Activated naive CD4-positive, alpha-beta T cell treated with anti-CD3 and anti-CD28 coated beads, Interleukin-2, amount 50 U/mL, for 24 hours (primary cell): Measurements from ENCODE around the gene ZBTB7C.
A peak's percentile ranks its signal among the peaks of the same experiment; 100 is the strongest.

ENCODE experiments used
- H3K27ac Mint-ChIP-seq: one replicate; pipeline ENCODE4 v1.8.0; 2021; ENCODE audit warnings: mild to moderate bottlenecking, mixed read lengths
- H3K27me3 Mint-ChIP-seq: one replicate; pipeline ENCODE4 v1.8.0; 2021; ENCODE audit warnings: mixed read lengths
- H3K36me3 Mint-ChIP-seq: one replicate; pipeline ENCODE4 v1.8.0; 2021; ENCODE audit warnings: mixed read lengths
- H3K4me1 Mint-ChIP-seq: one replicate; pipeline ENCODE4 v1.8.0; 2021; ENCODE audit warnings: mixed read lengths
- H3K4me3 Mint-ChIP-seq: one replicate; pipeline ENCODE4 v1.8.0; 2021; ENCODE audit warnings: mild to moderate bottlenecking, mixed read lengths
- H3K9me3 Mint-ChIP-seq: one replicate; pipeline ENCODE4 v1.8.0; 2021; ENCODE audit warnings: mixed read lengths

The ZBTB7C gene

GRCh38 chr18:48191494-48191893 is 217.7 kb downstream of the ZBTB7C start:
- H3K36me3 Mint-ChIP-seq = no peaks in the 10 kb centered on the region
- no peaks in the 10 kb centered on the region for H3K9me3 Mint-ChIP-seq
- no peak overlapping the region for H3K4me3 Mint-ChIP-seq
- H3K27ac Mint-ChIP-seq = no peak overlapping the region
- peaks cover 2% of the 10 kb centered on the region for H3K27me3 Mint-ChIP-seq
- H3K4me1 Mint-ChIP-seq = no peaks in the 10 kb centered on the region

- H3K4me3 Mint-ChIP-seq = no peak overlapping the region
- H3K27me3 Mint-ChIP-seq = peaks cover 2% of the 10 kb centered on the region
- H3K4me1 Mint-ChIP-seq = no peaks in the 10 kb centered on the region
- H3K27ac Mint-ChIP-seq = no peak overlapping the region
- no peaks in the 10 kb centered on the region for H3K36me3 Mint-ChIP-seq
- no peaks in the 10 kb centered on the region for H3K9me3 Mint-ChIP-seq
Observed at GRCh38 chr18:48190994-48191393, 218.2 kb downstream of the ZBTB7C start.

- Mint-ChIP-seq H3K9me3 (no peaks in the 10 kb centered on the region), H3K27ac (no peak overlapping the region), H3K4me1 (no peaks in the 10 kb centered on the region), H3K36me3 (no peaks in the 10 kb centered on the region), H3K4me3 (no peak overlapping the region), H3K27me3 (peaks cover 4% of the 10 kb centered on the region)
Observed at GRCh38 chr18:48188609-48189008, 220.6 kb downstream of the ZBTB7C start.

GRCh38 chr18:48186861-48187260 is 222.3 kb downstream of the ZBTB7C start:
- Mint-ChIP-seq H3K36me3 (no peaks in the 10 kb centered on the region), H3K27ac (no peak overlapping the region), H3K27me3 (peaks cover 5% of the 10 kb centered on the region), H3K4me1 (no peaks in the 10 kb centered on the region), H3K9me3 (no peaks in the 10 kb centered on the region), H3K4me3 (no peak overlapping the region)

GRCh38 chr18:48186131-48186766 is 222.9 kb downstream of the ZBTB7C start:
- no peaks in the 10 kb centered on the region for H3K4me1 Mint-ChIP-seq
- no peaks in the 10 kb centered on the region for H3K9me3 Mint-ChIP-seq
- peaks cover 5% of the 10 kb centered on the region for H3K27me3 Mint-ChIP-seq
- H3K36me3 Mint-ChIP-seq = no peaks in the 10 kb centered on the region
- H3K27ac Mint-ChIP-seq = no peak overlapping the region
- H3K4me3 Mint-ChIP-seq = no peak overlapping the region

- no peak overlapping the region for H3K4me3 Mint-ChIP-seq
- H3K9me3 Mint-ChIP-seq = no peaks in the 10 kb centered on the region
- H3K27me3 Mint-ChIP-seq = peaks cover 8% of the 10 kb centered on the region
- H3K27ac Mint-ChIP-seq = no peak overlapping the region
- no peaks in the 10 kb centered on the region for H3K4me1 Mint-ChIP-seq
- H3K36me3 Mint-ChIP-seq = no peaks in the 10 kb centered on the region
Observed at GRCh38 chr18:48184118-48184517, 225.1 kb downstream of the ZBTB7C start.

GRCh38 chr18:48183613-48184012 is 225.6 kb downstream of the ZBTB7C start:
- H3K36me3 Mint-ChIP-seq = no peaks in the 10 kb centered on the region
- no peak overlapping the region for H3K27ac Mint-ChIP-seq
- H3K9me3 Mint-ChIP-seq = no peaks in the 10 kb centered on the region
- H3K27me3 Mint-ChIP-seq = peaks cover 8% of the 10 kb centered on the region
- H3K4me1 Mint-ChIP-seq = no peaks in the 10 kb centered on the region
- no peak overlapping the region for H3K4me3 Mint-ChIP-seq

GRCh38 chr18:48182779-48183178 is 226.4 kb downstream of the ZBTB7C start:
- Mint-ChIP-seq H3K4me3 (no peak overlapping the region), H3K4me1 (no peaks in the 10 kb centered on the region), H3K27me3 (peaks cover 8% of the 10 kb centered on the region), H3K9me3 (no peaks in the 10 kb centered on the region), H3K27ac (no peak overlapping the region), H3K36me3 (no peaks in the 10 kb centered on the region)

GRCh38 chr18:48181857-48182256 is 227.3 kb downstream of the ZBTB7C start:
- Mint-ChIP-seq H3K4me1 (no peaks in the 10 kb centered on the region), H3K27ac (no peak overlapping the region), H3K4me3 (no peak overlapping the region), H3K9me3 (no peaks in the 10 kb centered on the region), H3K36me3 (no peaks in the 10 kb centered on the region), H3K27me3 (peaks cover 8% of the 10 kb centered on the region)

- H3K27me3 Mint-ChIP-seq = peaks cover 8% of the 10 kb centered on the region
- H3K9me3 Mint-ChIP-seq = no peaks in the 10 kb centered on the region
- no peaks in the 10 kb centered on the region for H3K4me1 Mint-ChIP-seq
- peak overlapping the region; percentile 51 for H3K27ac Mint-ChIP-seq
- H3K36me3 Mint-ChIP-seq = no peaks in the 10 kb centered on the region
- no peak overlapping the region for H3K4me3 Mint-ChIP-seq
Observed at GRCh38 chr18:48181087-48181823, 227.9 kb downstream of the ZBTB7C start.

GRCh38 chr18:48179666-48180065 is 229.5 kb downstream of the ZBTB7C start:
- Mint-ChIP-seq H3K36me3 (no peaks in the 10 kb centered on the region), H3K27ac (no peak overlapping the region), H3K27me3 (peaks cover 6% of the 10 kb centered on the region), H3K4me3 (no peak overlapping the region), H3K4me1 (no peaks in the 10 kb centered on the region), H3K9me3 (no peaks in the 10 kb centered on the region)

GRCh38 chr18:48179001-48179400 is 230.2 kb downstream of the ZBTB7C start:
- H3K36me3 Mint-ChIP-seq = no peaks in the 10 kb centered on the region
- no peak overlapping the region for H3K4me3 Mint-ChIP-seq
- no peaks in the 10 kb centered on the region for H3K4me1 Mint-ChIP-seq
- no peaks in the 10 kb centered on the region for H3K9me3 Mint-ChIP-seq
- peaks cover 8% of the 10 kb centered on the region for H3K27me3 Mint-ChIP-seq
- H3K27ac Mint-ChIP-seq = no peak overlapping the region

GRCh38 chr18:48176909-48177308 is 232.3 kb downstream of the ZBTB7C start:
- H3K36me3 Mint-ChIP-seq = no peaks in the 10 kb centered on the region
- H3K4me1 Mint-ChIP-seq = no peaks in the 10 kb centered on the region
- no peaks in the 10 kb centered on the region for H3K9me3 Mint-ChIP-seq
- H3K27me3 Mint-ChIP-seq = peaks cover 4% of the 10 kb centered on the region
- no peak overlapping the region for H3K27ac Mint-ChIP-seq
- no peak overlapping the region for H3K4me3 Mint-ChIP-seq

GRCh38 chr18:48173557-48173956 is 235.6 kb downstream of the ZBTB7C start:
- H3K36me3 Mint-ChIP-seq = no peaks in the 10 kb centered on the region
- no peak overlapping the region for H3K27ac Mint-ChIP-seq
- H3K27me3 Mint-ChIP-seq = peaks cover 1% of the 10 kb centered on the region
- no peak overlapping the region for H3K4me3 Mint-ChIP-seq
- H3K9me3 Mint-ChIP-seq = no peaks in the 10 kb centered on the region
- H3K4me1 Mint-ChIP-seq = no peaks in the 10 kb centered on the region

GRCh38 chr18:48172226-48173006 is 236.8 kb downstream of the ZBTB7C start:
- H3K27ac Mint-ChIP-seq = no peak overlapping the region
- peaks cover 1% of the 10 kb centered on the region for H3K27me3 Mint-ChIP-seq
- no peaks in the 10 kb centered on the region for H3K36me3 Mint-ChIP-seq
- H3K4me3 Mint-ChIP-seq = no peak overlapping the region
- no peaks in the 10 kb centered on the region for H3K4me1 Mint-ChIP-seq
- no peaks in the 10 kb centered on the region for H3K9me3 Mint-ChIP-seq
